Activated T-helper 1 cell treated with anti-CD3 and anti-CD28 coated beads, Interleukin-12 subunit alpha, Interleukin-12 subunit beta, Interleukin-2, Interleukin-4 antibody, amounts not matched to agents 30 ng/mL and 10 ng/mL and 1 ng/mL, durations not matched to agents 14 hours and 24 hours and 36 hours (primary cell): ENCODE results near the gene RABGAP1. TPM values are rescaled to one million over a fixed set of nuclear protein-coding genes. Genes with fewer than 3 reads are reported as not detected.

Source experiments
- DNase-seq: peaks from one replicate; pipeline ENCODE4 v3.0.0; 2021; ENCODE audit warnings: low spot score
- H3K27ac Mint-ChIP-seq: one replicate; pipeline ENCODE4 v1.8.0; 2021; ENCODE audit warnings: mild to moderate bottlenecking, mixed read lengths
- H3K27me3 Mint-ChIP-seq: one replicate; pipeline ENCODE4 v1.8.0; 2022; ENCODE audit warnings: mild to moderate bottlenecking, moderate library complexity, mixed read lengths; ENCODE audit not compliant: insufficient read depth
- H3K36me3 Mint-ChIP-seq: one replicate; pipeline ENCODE4 v1.8.0; 2021; ENCODE audit warnings: low read depth, mixed read lengths
- H3K4me1 Mint-ChIP-seq: one replicate; pipeline ENCODE4 v1.8.0; 2021; ENCODE audit warnings: low read depth, mixed read lengths
- H3K4me3 Mint-ChIP-seq: one replicate; pipeline ENCODE4 v1.8.0; 2021; ENCODE audit warnings: mild to moderate bottlenecking, moderate library complexity, mixed read lengths
- H3K9me3 Mint-ChIP-seq: one replicate; pipeline ENCODE4 v1.8.0; 2021; ENCODE audit warnings: mixed read lengths
- intact Hi-C: fragments of 100-400 bp; cut with micrococcal nuclease; formaldehyde crosslinking; loops from one replicate; pipeline ENCODE4 v1.15.1; 2024
- total RNA-seq: library from RNA; stranded (reverse); gene quantifications from 2 replicates; pipeline ENCODE4 v1.2.3, GENCODE V29; 2022

RABGAP1 gene
- total RNA-seq, 1 donor from 2014 or later, result 30.2 TPM

GRCh38 chr9:122930541-122931225 is 10.1 kb upstream of the RABGAP1 start:
- Mint-ChIP-seq H3K27me3 (no peaks in the 10 kb centered on the region), H3K36me3 (peaks cover 13% of the 10 kb centered on the region), H3K4me3 (no peak overlapping the region), H3K9me3 (no peaks in the 10 kb centered on the region), H3K4me1 (peaks cover 8% of the 10 kb centered on the region), H3K27ac (peak overlapping the region; percentile 13)
- DNase-seq, result no peak
- intact Hi-C loops, result loop anchor here (1.0 kb wide), 5 partner anchors 10 to 295 kb away; partner anchors contain the start of genes PDCL, RC3H2 and ZBTB6

- Mint-ChIP-seq H3K36me3 (peaks cover 13% of the 10 kb centered on the region), H3K27me3 (no peaks in the 10 kb centered on the region), H3K27ac (peak within 1 kb of the TSS; percentile 83), H3K9me3 (no peaks in the 10 kb centered on the region), H3K4me3 (no peak within 1 kb of the TSS), H3K4me1 (peaks cover 8% of the 10 kb centered on the region)
- intact Hi-C loops, result loop anchor here (1.0 kb wide), 5 partner anchors 9 to 294 kb away; partner anchors contain the start of genes PDCL, RC3H2 and ZBTB6
- DNase-seq, result peak; percentile 83
Measured at GRCh38 chr9:122931226-122932121, 9.3 kb upstream of the RABGAP1 start, which contains the start of gene ZBTB26. Gene ZBTB26, minus strand, starts transcription at chr9:122931512. Its CDS starts 11,578 bp downstream, at chr9:122919934.

- peaks cover 1% of the 10 kb centered on the region for H3K27me3 Mint-ChIP-seq
- peaks cover 19% of the 10 kb centered on the region for H3K4me1 Mint-ChIP-seq
- DNase-seq, result no peak
- no peaks in the 10 kb centered on the region for H3K9me3 Mint-ChIP-seq
- peaks cover 15% of the 10 kb centered on the region for H3K36me3 Mint-ChIP-seq
- H3K4me3 Mint-ChIP-seq, result no peak overlapping the region
- intact Hi-C loops, result no loop called here
- H3K27ac Mint-ChIP-seq, result no peak overlapping the region
Measured at GRCh38 chr9:122936464-122936863, 4.4 kb upstream of the RABGAP1 start.

DNA sequence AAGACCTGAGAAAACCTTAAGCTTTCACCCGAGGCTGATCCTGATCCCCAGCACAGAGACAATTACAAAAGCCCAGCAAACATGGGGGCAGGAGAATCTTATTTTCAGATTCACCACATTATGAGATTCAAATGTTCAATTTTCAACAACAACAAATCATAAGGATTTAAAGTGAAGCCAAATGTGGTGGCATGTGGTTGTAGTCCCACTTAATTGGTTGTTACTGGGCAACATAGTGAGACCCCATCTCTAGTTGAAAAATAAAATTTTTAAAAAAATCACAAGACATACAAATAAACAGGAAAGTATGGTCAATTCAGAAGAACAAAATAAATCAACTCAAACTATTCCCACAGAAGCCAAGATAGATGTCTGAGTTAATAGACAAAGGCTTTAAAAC is 3.9 kb upstream of the RABGAP1 start:
- Mint-ChIP-seq H3K4me1 (peaks cover 23% of the 10 kb centered on the region), H3K4me3 (no peak overlapping the region), H3K27ac (no peak overlapping the region), H3K36me3 (peaks cover 12% of the 10 kb centered on the region), H3K27me3 (peaks cover 1% of the 10 kb centered on the region), H3K9me3 (no peaks in the 10 kb centered on the region)
- no peak for DNase-seq
- intact Hi-C loops, result no loop called here

- Mint-ChIP-seq H3K36me3 (peaks cover 8% of the 10 kb centered on the region), H3K4me3 (no peak overlapping the region), H3K27ac (no peak overlapping the region)
Measured at GRCh38 chr9:122939601-122940000, 1.2 kb upstream of the RABGAP1 start.

GRCh38 chr9:122940454-122940748 is 419 bp upstream of the RABGAP1 start:
- no peak for DNase-seq
- Mint-ChIP-seq H3K9me3 (no peaks in the 10 kb centered on the region), H3K4me1 (peaks cover 22% of the 10 kb centered on the region), H3K27me3 (peaks cover 1% of the 10 kb centered on the region), H3K27ac (peak overlapping the region; percentile 76), H3K36me3 (peaks cover 9% of the 10 kb centered on the region), H3K4me3 (peak overlapping the region; percentile 98)
- intact Hi-C loops, result loop anchor here (1.0 to 2.0 kb wide), 5 partner anchors 9 to 399 kb away; partner anchors contain the start of genes RC3H2, STRBP, ZBTB26 and ZBTB6

More at GRCh38 chr9:122939601-122940000, 1.2 kb upstream of the RABGAP1 start:
- Mint-ChIP-seq H3K4me1 (peaks cover 20% of the 10 kb centered on the region), H3K9me3 (no peaks in the 10 kb centered on the region), H3K27me3 (peaks cover 1% of the 10 kb centered on the region)
- intact Hi-C loops, result no loop called here
- DNase-seq, result no peak

- no peak for DNase-seq
- H3K4me1 Mint-ChIP-seq, result peaks cover 28% of the 10 kb centered on the region
- no peaks in the 10 kb centered on the region for H3K9me3 Mint-ChIP-seq
- peaks cover 11% of the 10 kb centered on the region for H3K36me3 Mint-ChIP-seq
- H3K27me3 Mint-ChIP-seq, result peaks cover 1% of the 10 kb centered on the region
- intact Hi-C loops, result loop anchor here (1.0 to 2.0 kb wide), 2 partner anchors 50 to 327 kb away; partner anchors contain the start of gene STRBP
- H3K27ac Mint-ChIP-seq, result peak overlapping the region; percentile 76
- H3K4me3 Mint-ChIP-seq, result peak overlapping the region; percentile 98
Measured at GRCh38 chr9:122941582-122942234, 888 bp downstream of the RABGAP1 start.

- Mint-ChIP-seq H3K9me3 (no peaks in the 10 kb centered on the region), H3K27ac (no peak overlapping the region), H3K36me3 (peaks cover 15% of the 10 kb centered on the region), H3K4me1 (peaks cover 46% of the 10 kb centered on the region), H3K27me3 (no peaks in the 10 kb centered on the region), H3K4me3 (peak overlapping the region; percentile 22)
- no peak for DNase-seq
- intact Hi-C loops, result no loop called here
Measured at GRCh38 chr9:122944960-122945888, 4.4 kb downstream of the RABGAP1 start.

- no peaks in the 10 kb centered on the region for H3K27me3 Mint-ChIP-seq
- H3K9me3 Mint-ChIP-seq, result no peaks in the 10 kb centered on the region
- H3K4me1 Mint-ChIP-seq, result peaks cover 42% of the 10 kb centered on the region
- H3K4me3 Mint-ChIP-seq, result no peak overlapping the region
- DNase-seq, result no peak
- intact Hi-C loops, result no loop called here
- no peak overlapping the region for H3K27ac Mint-ChIP-seq
- H3K36me3 Mint-ChIP-seq, result peaks cover 15% of the 10 kb centered on the region
Measured at GRCh38 chr9:122946461-122947005, 5.7 kb downstream of the RABGAP1 start.

DNA sequence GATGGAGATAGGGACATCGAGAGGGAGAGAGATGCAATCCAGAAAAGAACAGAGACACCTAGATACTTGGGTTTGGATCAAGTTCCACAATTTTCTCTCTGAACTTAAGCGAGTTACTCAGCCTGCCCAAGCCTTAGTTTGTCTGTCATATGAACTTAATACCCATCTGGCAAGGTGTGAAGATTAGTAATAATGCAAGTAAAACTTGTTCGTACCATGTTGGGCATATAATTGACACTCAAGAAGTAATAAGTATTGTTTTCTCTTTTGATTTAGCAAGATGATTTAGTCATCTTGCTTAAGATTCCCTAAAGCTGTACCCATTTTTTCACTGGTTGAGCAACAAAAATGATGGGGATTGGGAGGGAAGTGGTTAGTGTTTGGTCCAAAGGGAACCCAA is 7.5 kb downstream of the RABGAP1 start:
- DNase-seq, result no peak
- Mint-ChIP-seq H3K4me3 (no peak overlapping the region), H3K27ac (peak overlapping the region; percentile 43), H3K9me3 (no peaks in the 10 kb centered on the region), H3K27me3 (no peaks in the 10 kb centered on the region), H3K4me1 (peaks cover 34% of the 10 kb centered on the region), H3K36me3 (peaks cover 15% of the 10 kb centered on the region)
- intact Hi-C loops, result no loop called here

GRCh38 chr9:122949696-122950095 is 8.9 kb downstream of the RABGAP1 start:
- Mint-ChIP-seq H3K27me3 (no peaks in the 10 kb centered on the region), H3K4me1 (peaks cover 39% of the 10 kb centered on the region), H3K36me3 (peaks cover 15% of the 10 kb centered on the region), H3K9me3 (no peaks in the 10 kb centered on the region), H3K4me3 (no peak overlapping the region), H3K27ac (no peak overlapping the region)
- DNase-seq, result no peak
- intact Hi-C loops, result no loop called here

DNA sequence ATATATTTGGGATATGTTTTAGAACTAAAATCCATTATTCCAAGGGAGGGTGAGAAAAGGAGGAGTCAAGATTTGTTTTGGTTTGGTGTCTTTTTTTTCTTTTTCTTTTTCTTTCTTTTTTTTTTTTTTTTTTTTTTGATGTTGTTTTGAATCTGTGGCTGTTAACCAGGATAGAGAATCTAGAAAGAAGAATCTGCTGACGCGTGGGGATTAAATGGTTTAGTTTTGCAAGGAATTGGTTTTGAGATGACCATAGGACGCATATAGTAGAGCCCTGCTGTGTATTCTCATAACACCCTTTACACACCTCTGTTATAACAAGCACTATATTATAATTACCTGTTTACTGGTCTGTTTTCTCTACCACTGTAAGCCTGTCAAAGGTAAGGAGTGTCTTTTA is 9.4 kb downstream of the RABGAP1 start:
- intact Hi-C loops, result no loop called here
- H3K27ac Mint-ChIP-seq, result no peak overlapping the region
- no peak for DNase-seq
- peaks cover 37% of the 10 kb centered on the region for H3K4me1 Mint-ChIP-seq
- H3K27me3 Mint-ChIP-seq, result no peaks in the 10 kb centered on the region
- H3K36me3 Mint-ChIP-seq, result peaks cover 12% of the 10 kb centered on the region
- H3K9me3 Mint-ChIP-seq, result no peaks in the 10 kb centered on the region
- no peak overlapping the region for H3K4me3 Mint-ChIP-seq
